Mesendoderm (in vitro differentiated cells): ENCODE measurements around the gene MNAT1.

Experiments
- DNase-seq: peaks from one replicate; pipeline ENCODE4 v3.0.0; 2013
- H2AK5ac ChIP-seq: 2 replicates; pipeline ENCODE4 v1.6.1; 2013; ENCODE audit warnings: low read length, inconsistent platforms
- H2BK120ac ChIP-seq: 2 replicates; pipeline ENCODE4 v1.6.1; 2013; ENCODE audit warnings: low read depth, mild to moderate bottlenecking, low read length, moderate library complexity, mixed read lengths
- H2BK15ac ChIP-seq: replicated peaks from 2 replicates; pipeline ENCODE4 v1.6.1; 2013; ENCODE audit warnings: low read depth, mild to moderate bottlenecking, moderate library complexity
- H2BK5ac ChIP-seq: 2 replicates; pipeline ENCODE4 v1.6.1; 2013; ENCODE audit warnings: low read length, inconsistent platforms
- H3K18ac ChIP-seq: 2 replicates; pipeline ENCODE4 v1.6.1; 2013; ENCODE audit warnings: mild to moderate bottlenecking, low read length, mixed read lengths
- H3K23ac ChIP-seq: one replicate; pipeline ENCODE4 v1.6.1; 2013; ENCODE audit warnings: low read length
- H3K27ac ChIP-seq: 2 replicates; pipeline ENCODE4 v1.5.1; 2013; ENCODE audit warnings: low read depth, mild to moderate bottlenecking, inconsistent platforms, low read length, moderate library complexity
- H3K27me3 ChIP-seq: 2 replicates; pipeline ENCODE4 v1.6.1; 2013; ENCODE audit warnings: low read length, control low read depth, mild to moderate bottlenecking, inconsistent platforms; ENCODE audit not compliant: insufficient read depth, poor library complexity
- H3K36me3 ChIP-seq: 2 replicates; pipeline ENCODE4 v1.6.1; 2013; ENCODE audit warnings: low read length, inconsistent platforms; ENCODE audit not compliant: control insufficient read depth, insufficient read depth
- H3K4ac ChIP-seq: one replicate; pipeline ENCODE4 v1.6.1; 2013; ENCODE audit warnings: low read depth, mild to moderate bottlenecking, low read length, moderate library complexity
- H3K4me1 ChIP-seq: 2 replicates; pipeline ENCODE4 v1.6.1; 2013; ENCODE audit warnings: low read depth, low read length, inconsistent platforms; ENCODE audit not compliant: control insufficient read depth
- H3K4me2 ChIP-seq: 2 replicates; pipeline ENCODE4 v1.6.1; 2013; ENCODE audit warnings: low read length
- H3K4me3 ChIP-seq: 2 replicates; pipeline ENCODE4 v1.5.1; 2013; ENCODE audit warnings: mild to moderate bottlenecking, low read length
- H3K56ac ChIP-seq: one replicate; pipeline ENCODE4 v1.6.1; 2013; ENCODE audit warnings: low read length
- H3K79me1 ChIP-seq: 2 replicates; pipeline ENCODE4 v1.6.1; 2013; ENCODE audit warnings: low read length, inconsistent platforms
- H3K79me2 ChIP-seq: 2 replicates; pipeline ENCODE4 v1.6.1; 2013; ENCODE audit warnings: mild to moderate bottlenecking, low read length; ENCODE audit not compliant: control insufficient read depth, insufficient read depth
- H3K9ac ChIP-seq: 2 replicates; pipeline ENCODE4 v1.6.1; 2013; ENCODE audit warnings: low read length, inconsistent platforms
- H4K5ac ChIP-seq: one replicate; pipeline ENCODE4 v1.6.1; 2013; ENCODE audit warnings: low read length
- H4K8ac ChIP-seq: one replicate; pipeline ENCODE4 v1.6.1; 2013; ENCODE audit warnings: low read depth, mild to moderate bottlenecking, control low read depth, low read length, moderate library complexity
- WGBS: extraction: QIAGEN DNeasy Blood & Tissue Kit; methylation state at CpG from one replicate; pipeline ENCODE4 v1.1.7; 2013; ENCODE audit warnings: low lambda C conversion rate, missing lambda C conversion rate; ENCODE audit not compliant: insufficient coverage; ENCODE audit errors: extremely low coverage; 5-methylcytosine and 5-hydroxymethylcytosine counted together

MNAT1 gene

GRCh38 chr14:60815371-60815770, 80.8 kb downstream of the MNAT1 start:
- Histone ChIP-seq H3K4me3 (no peak overlapping the region), H3K27ac (no peak overlapping the region), H2AK5ac (no peak overlapping the region), H3K79me1 (no peaks in the 10 kb centered on the region), H3K4me2 (no peak overlapping the region), H2BK5ac (no peak overlapping the region), H3K4ac (no peak overlapping the region), H3K56ac (no peak overlapping the region), H3K23ac (no peak overlapping the region), H3K18ac (no peak overlapping the region), H4K5ac (no peak overlapping the region), H3K9ac (no peak overlapping the region), H3K27me3 (no peaks in the 10 kb centered on the region), H2BK15ac (no peak overlapping the region), H3K79me2 (no peaks in the 10 kb centered on the region), H3K4me1 (no peaks in the 10 kb centered on the region), H4K8ac (no peak overlapping the region), H3K36me3 (no peaks in the 10 kb centered on the region), H2BK120ac (no peak overlapping the region)
- DNase-seq = no peak
- no CpG with 5 or more reads among the region's 4 CpGs for WGBS

- no peak overlapping the region for H3K4me3 ChIP-seq
- H2BK5ac ChIP-seq = no peak overlapping the region
- H3K4me2 ChIP-seq = no peak overlapping the region
- H3K4me1 ChIP-seq = no peaks in the 10 kb centered on the region
- no peaks in the 10 kb centered on the region for H3K79me1 ChIP-seq
- no peak overlapping the region for H3K18ac ChIP-seq
- no peaks in the 10 kb centered on the region for H3K79me2 ChIP-seq
- no peak for DNase-seq
- H3K27ac ChIP-seq = no peak overlapping the region
- H4K8ac ChIP-seq = no peak overlapping the region
- no peak overlapping the region for H2BK15ac ChIP-seq
- H3K4ac ChIP-seq = no peak overlapping the region
- no peak overlapping the region for H2BK120ac ChIP-seq
- no peak overlapping the region for H3K56ac ChIP-seq
- H3K23ac ChIP-seq = no peak overlapping the region
- WGBS = no CpG with 5 or more reads among the region's 1 CpG
- no peaks in the 10 kb centered on the region for H3K36me3 ChIP-seq
- no peak overlapping the region for H2AK5ac ChIP-seq
- H4K5ac ChIP-seq = no peak overlapping the region
- H3K27me3 ChIP-seq = no peaks in the 10 kb centered on the region
- no peak overlapping the region for H3K9ac ChIP-seq
Measured at GRCh38 chr14:60817113-60817512, 82.6 kb downstream of the MNAT1 start.

GRCh38 chr14:60819575-60819974, 85.0 kb downstream of the MNAT1 start:
- Histone ChIP-seq H3K18ac (no peak overlapping the region), H3K4me2 (no peak overlapping the region), H3K4ac (no peak overlapping the region), H3K4me3 (no peak overlapping the region), H3K36me3 (no peaks in the 10 kb centered on the region), H3K27me3 (no peaks in the 10 kb centered on the region), H4K8ac (no peak overlapping the region), H3K23ac (no peak overlapping the region), H3K9ac (no peak overlapping the region), H3K79me2 (no peaks in the 10 kb centered on the region), H2AK5ac (no peak overlapping the region), H2BK120ac (no peak overlapping the region), H2BK5ac (no peak overlapping the region), H2BK15ac (no peak overlapping the region), H3K4me1 (no peaks in the 10 kb centered on the region), H3K79me1 (no peaks in the 10 kb centered on the region), H4K5ac (no peak overlapping the region), H3K56ac (no peak overlapping the region), H3K27ac (no peak overlapping the region)
- no peak for DNase-seq
- WGBS = no CpG with 5 or more reads among the region's 4 CpGs

GRCh38 chr14:60838601-60839000, 104.0 kb downstream of the MNAT1 start:
- H3K4me2 ChIP-seq = no peak overlapping the region
- H3K4me3 ChIP-seq = no peak overlapping the region
- no peak overlapping the region for H2BK5ac ChIP-seq
- H3K27ac ChIP-seq = no peak overlapping the region
- H3K36me3 ChIP-seq = no peaks in the 10 kb centered on the region
- H3K56ac ChIP-seq = no peak overlapping the region
- no peak for DNase-seq
- H3K27me3 ChIP-seq = no peaks in the 10 kb centered on the region
- no peaks in the 10 kb centered on the region for H3K79me1 ChIP-seq
- H4K8ac ChIP-seq = no peak overlapping the region
- H2BK120ac ChIP-seq = no peak overlapping the region
- no peak overlapping the region for H3K4ac ChIP-seq
- no peak overlapping the region for H3K18ac ChIP-seq
- H2AK5ac ChIP-seq = no peak overlapping the region
- H3K9ac ChIP-seq = no peak overlapping the region
- no peak overlapping the region for H2BK15ac ChIP-seq
- no peaks in the 10 kb centered on the region for H3K4me1 ChIP-seq
- H4K5ac ChIP-seq = no peak overlapping the region
- no peaks in the 10 kb centered on the region for H3K79me2 ChIP-seq
- WGBS = no CpG with 5 or more reads among the region's 5 CpGs
- H3K23ac ChIP-seq = no peak overlapping the region

GRCh38 chr14:60839057-60839456, 104.5 kb downstream of the MNAT1 start:
- Histone ChIP-seq H3K4me1 (no peaks in the 10 kb centered on the region), H3K36me3 (no peaks in the 10 kb centered on the region)
- no CpG with 5 or more reads among the region's 2 CpGs for WGBS

GRCh38 chr14:60839657-60840056, 105.1 kb downstream of the MNAT1 start:
- Histone ChIP-seq H2BK5ac (no peak overlapping the region), H3K23ac (no peak overlapping the region), H3K4me1 (no peaks in the 10 kb centered on the region), H2BK15ac (no peak overlapping the region), H3K27ac (no peak overlapping the region), H3K4me3 (no peak overlapping the region), H4K8ac (no peak overlapping the region), H3K9ac (no peak overlapping the region), H3K36me3 (no peaks in the 10 kb centered on the region), H3K4me2 (no peak overlapping the region), H3K56ac (no peak overlapping the region), H2BK120ac (no peak overlapping the region), H3K27me3 (no peaks in the 10 kb centered on the region), H3K79me2 (no peaks in the 10 kb centered on the region), H2AK5ac (no peak overlapping the region), H3K18ac (no peak overlapping the region), H3K79me1 (no peaks in the 10 kb centered on the region), H4K5ac (no peak overlapping the region), H3K4ac (no peak overlapping the region)
- DNase-seq = no peak
- no CpG with 5 or more reads among the region's 11 CpGs for WGBS

More at GRCh38 chr14:60839057-60839456, 104.5 kb downstream of the MNAT1 start:
- no peaks in the 10 kb centered on the region for H3K79me1 ChIP-seq
- no peak overlapping the region for H3K4me3 ChIP-seq
- H3K79me2 ChIP-seq = no peaks in the 10 kb centered on the region
- no peak overlapping the region for H2BK15ac ChIP-seq
- H4K5ac ChIP-seq = no peak overlapping the region
- no peak overlapping the region for H3K4me2 ChIP-seq
- no peak overlapping the region for H3K23ac ChIP-seq
- H3K27me3 ChIP-seq = no peaks in the 10 kb centered on the region
- no peak for DNase-seq
- no peak overlapping the region for H2AK5ac ChIP-seq
- no peak overlapping the region for H2BK5ac ChIP-seq
- no peak overlapping the region for H2BK120ac ChIP-seq
- H3K9ac ChIP-seq = no peak overlapping the region
- H3K56ac ChIP-seq = no peak overlapping the region
- no peak overlapping the region for H3K18ac ChIP-seq
- no peak overlapping the region for H4K8ac ChIP-seq
- no peak overlapping the region for H3K27ac ChIP-seq
- H3K4ac ChIP-seq = no peak overlapping the region
